A549 treated with RU486 at 1 μM for 4 hours (cell line): ENCODE measurements around the gene RPL36A. TPM values are rescaled to one million over a fixed set of nuclear protein-coding genes. Genes with fewer than 3 reads are reported as not detected.

ENCODE experiments used
- total RNA-seq: library from RNA; stranded (reverse); fragments of 200-300 nt; extraction: Qiagen RNA extraction; gene quantifications from 5 replicates; pipeline ENCODE4 v1.2.3, GENCODE V29; 2022; ENCODE audit warnings: low read depth

The RPL36A gene
- total RNA-seq = 2,389 to 3,501 TPM (median 2,688 TPM) in 5 replicates

GRCh38 chrX:101390664-101391525 is at the start of gene RPL36A:
Gene RPL36A (plus strand): TSS chrX:101391011. CDS start chrX:101391044, 33 bp downstream.

GRCh38 chrX:101348452-101349192 is 42.2 kb upstream of the RPL36A start, which contains the start of gene TIMM8A:
Gene TIMM8A (minus strand): TSS chrX:101348742. CDS start chrX:101348664, 78 bp downstream.

GRCh38 chrX:101385795-101386541 is 4.8 kb upstream of the RPL36A start, which contains the start of gene BTK:
Gene BTK (minus strand): TSS chrX:101386191. CDS start chrX:101375284, 10,907 bp downstream.

GRCh38 chrX:101407748-101408531 is 17.1 kb downstream of the RPL36A start, which contains the start of the genes GLA and HNRNPH2:
Gene GLA (minus strand): TSS chrX:101407925. CDS start chrX:101407903, 22 bp downstream.
Gene HNRNPH2 (plus strand): TSS chrX:101408222. CDS start chrX:101411989, 3,767 bp downstream.

Other genes starting within 250 kb of the RPL36A start
- gene DRP2, start 171.2 kb upstream of the RPL36A start, total RNA-seq = 0.10 to 0.21 TPM (median 0.18 TPM) in 5 replicates
- 0.06 to 0.24 TPM (median 0.22 TPM) in 3 of 5 replicates, not detected in the others for gene TAF7L, start 99.7 kb upstream of the RPL36A start, total RNA-seq
- gene TIMM8A, start 42.3 kb upstream of the RPL36A start, total RNA-seq = 28.2 to 35.5 TPM (median 29.9 TPM) in 5 replicates
- gene BTK, start 4.8 kb upstream of the RPL36A start, total RNA-seq = 0.08 to 0.37 TPM (median 0.23 TPM) in 5 replicates
- 179 to 225 TPM (median 196 TPM) in 5 replicates for gene GLA, start 16.9 kb downstream of the RPL36A start, total RNA-seq
- gene HNRNPH2, start 17.2 kb downstream of the RPL36A start, total RNA-seq = 45.5 to 67.1 TPM (median 62.0 TPM) in 5 replicates
- gene ARMCX4, start 94.4 kb downstream of the RPL36A start, total RNA-seq = 0.28 to 0.71 TPM (median 0.37 TPM) in 5 replicates
- 0.19 to 0.51 TPM (median 0.43 TPM) in 5 replicates for gene ARMCX1, start 159.5 kb downstream of the RPL36A start, total RNA-seq
- 41.7 to 46.9 TPM (median 45.8 TPM) in 5 replicates for gene ARMCX6, start 227.0 kb downstream of the RPL36A start, total RNA-seq
- gene ARMCX3, start 232.1 kb downstream of the RPL36A start, total RNA-seq = 15.8 to 24.0 TPM (median 21.5 TPM) in 5 replicates